HepG2 (cell line): ENCODE results near the gene ZFYVE26. TPM values are rescaled to one million over a fixed set of nuclear protein-coding genes. Genes with fewer than 3 reads are reported as not detected.

Source experiments
- ATF6 ChIP-seq: sonication (generic); formaldehyde crosslinking; conservative IDR thresholded peaks from 2 replicates; pipeline ENCODE4 v1.4.0; 2020; ENCODE audit warnings: missing genetic modification reagents
- CEBPG ChIP-seq: IDR thresholded peaks from 2 replicates; pipeline ENCODE4 v1.6.1; 2016
- GABPB1 ChIP-seq: IDR thresholded peaks from 2 replicates; pipeline ENCODE4 v1.6.1; 2016; ENCODE audit warnings: mild to moderate bottlenecking, missing genetic modification reagents, moderate library complexity, missing compliant biosample characterization
- KDM1A ChIP-seq: IDR thresholded peaks from 2 replicates; pipeline ENCODE4 v1.6.1; 2016; ENCODE audit warnings: missing compliant biosample characterization
- MAFG ChIP-seq: sonication (generic); formaldehyde crosslinking; IDR thresholded peaks from 2 replicates; pipeline ENCODE4 v1.5.1; 2020; ENCODE audit warnings: mild to moderate bottlenecking, missing genetic modification reagents
- MEIS1 ChIP-seq: sonication (generic); formaldehyde crosslinking; IDR thresholded peaks from 2 replicates; pipeline ENCODE4 v1.9.0; 2021; ENCODE audit warnings: mild to moderate bottlenecking, missing genetic modification reagents, moderate library complexity, borderline replicate concordance
- PITX1 ChIP-seq: sonication (generic); formaldehyde crosslinking; IDR thresholded peaks from 2 replicates; pipeline ENCODE4 v1.5.1; 2020; ENCODE audit warnings: mild to moderate bottlenecking, missing genetic modification reagents
- RBM22 ChIP-seq: fragments of 200-400 bp; formaldehyde crosslinking; optimal IDR thresholded peaks from 2 replicates; pipeline ENCODE3; 2017; ENCODE audit warnings: mild to moderate bottlenecking, low read length, moderate library complexity
- SETDB1 ChIP-seq: sonication (generic); formaldehyde crosslinking; IDR thresholded peaks from 2 replicates; pipeline ENCODE4 v1.5.1; 2020; ENCODE audit warnings: missing genetic modification reagents, mild to moderate bottlenecking, borderline replicate concordance
- SMARCE1 ChIP-seq: fragments of 450-650 bp; IDR thresholded peaks from 2 replicates; pipeline ENCODE4 v1.6.1; 2017; ENCODE audit warnings: borderline replicate concordance
- SNAPC5 ChIP-seq: sonication (generic); formaldehyde crosslinking; IDR thresholded peaks from 2 replicates; pipeline ENCODE4 v1.8.1; 2023; ENCODE audit warnings: mild to moderate bottlenecking, missing genetic modification reagents, borderline replicate concordance
- SRSF1 ChIP-seq: fragments of 200-400 bp; formaldehyde crosslinking; optimal IDR thresholded peaks from 2 replicates; pipeline ENCODE3; 2017; ENCODE audit warnings: mild to moderate bottlenecking, low read depth, low read length, moderate library complexity
- U2AF1 ChIP-seq: fragments of 200-400 bp; formaldehyde crosslinking; optimal IDR thresholded peaks from 2 replicates; pipeline ENCODE3; 2017; ENCODE audit warnings: mild to moderate bottlenecking, low read depth, low read length
- YEATS4 ChIP-seq: sonication (generic); formaldehyde crosslinking; IDR thresholded peaks from 2 replicates; pipeline ENCODE4 v1.4.0; 2020; ENCODE audit warnings: missing genetic modification reagents, borderline replicate concordance
- ZMAT3 ChIP-seq: sonication (generic); formaldehyde crosslinking; conservative IDR thresholded peaks from 2 replicates; pipeline ENCODE4 v1.7.0; 2021; ENCODE audit warnings: missing genetic modification reagents
- ZNF350 ChIP-seq: sonication (generic); formaldehyde crosslinking; IDR thresholded peaks from 2 replicates; pipeline ENCODE4 v1.4.0; 2020; ENCODE audit warnings: mild to moderate bottlenecking, low read depth, missing genetic modification reagents, borderline replicate concordance
- ZNF362 ChIP-seq: sonication (generic); formaldehyde crosslinking; IDR thresholded peaks from 2 replicates; pipeline ENCODE4 v1.4.0; 2020; ENCODE audit warnings: missing genetic modification reagents, mild to moderate bottlenecking, borderline replicate concordance
- ZNF512B ChIP-seq: sonication (generic); formaldehyde crosslinking; IDR thresholded peaks from 2 replicates; pipeline ENCODE4 v1.5.1; 2020; ENCODE audit warnings: missing genetic modification reagents, mild to moderate bottlenecking, borderline replicate concordance
- ZNF576 ChIP-seq: sonication (generic); formaldehyde crosslinking; IDR thresholded peaks from 2 replicates; pipeline ENCODE4 v1.4.0; 2020; ENCODE audit warnings: mild to moderate bottlenecking, missing genetic modification reagents
- ZNF580 ChIP-seq: IDR thresholded peaks from 2 replicates; pipeline ENCODE4 v1.6.1; 2016; ENCODE audit warnings: low read depth, borderline replicate concordance
- ZNF607 ChIP-seq: sonication (generic); formaldehyde crosslinking; IDR thresholded peaks from 2 replicates; pipeline ENCODE4 v1.5.1; 2020; ENCODE audit warnings: missing genetic modification reagents, mild to moderate bottlenecking, borderline replicate concordance
- ZNF83 ChIP-seq: sonication (generic); formaldehyde crosslinking; IDR thresholded peaks from 2 replicates; pipeline ENCODE4 v1.4.0; 2020; ENCODE audit warnings: missing genetic modification reagents, mild to moderate bottlenecking, borderline replicate concordance
- ZSCAN9 ChIP-seq: IDR thresholded peaks from 2 replicates; pipeline ENCODE4 v1.6.1; 2016; ENCODE audit warnings: borderline replicate concordance
- polyA plus RNA-seq, 8 experiments: library from polyadenylated mRNA; depleted of rRNA in 3 of 8; stranded (reverse) in 7 of 8; unstranded in 1 of 8; fragments of >200 nt; fragmentation: Illumina TruSeq in 4 of 8; extraction: Trizol in 4 of 8; gene quantifications; 2 replicates each; pipeline versions ENCODE4 v1.2.1 to v1.2.3, GENCODE V29; 2011 to 2016; ENCODE audit warnings: low read depth in 4 of 8, missing spikeins in 1 of 8, mixed read lengths in 1 of 8; ENCODE audit not compliant: insufficient read depth in 1 of 8
- total RNA-seq, 5 experiments: library from RNA; depleted of rRNA; stranded (reverse); fragments of >200 nt; fragmentation: Illumina TruSeq; extraction: Trizol; gene quantifications; 2 replicates each; pipeline ENCODE4 v1.2.3, GENCODE V29; 2016; ENCODE audit warnings: low read depth in 1 of 5

The ZFYVE26 gene
- total and polyA plus RNA-seq, 2 of the 13 experiments (the other 11 are each of a cell fraction or from before 2014, with no cell fraction given) = 13.6 to 16.4 TPM

GRCh38 chr14:67738740-67739504 is 77.5 kb downstream of the ZFYVE26 start (continued):
- TF ChIP-seq SMARCE1 (no peak), SRSF1 (no peak), PITX1 (CRISPR knock-in tag) (no peak), ZNF350 (CRISPR knock-in tag) (peak; percentile 39; the same call in 1 of the 2 replicates), ZMAT3 (CRISPR knock-in tag) (no peak), SNAPC5 (CRISPR knock-in tag) (no peak), ZNF362 (no peak; the same call in none of the 2 replicates), ZNF83 (CRISPR knock-in tag) (no peak), ATF6 (CRISPR knock-in tag) (no peak), U2AF1 (no peak), CEBPG (no peak), KDM1A (CRISPR knock-in tag) (no peak), MEIS1 (CRISPR knock-in tag) (no peak), YEATS4 (CRISPR knock-in tag) (peak; percentile 44; the same call in 1 of the 2 replicates), ZNF576 (no peak), ZSCAN9 (CRISPR knock-in tag) (no peak), GABPB1 (CRISPR knock-in tag) (no peak), MAFG (CRISPR knock-in tag) (no peak), ZNF607 (CRISPR knock-in tag) (peak; percentile 31; the same call in 1 of the 2 replicates), ZNF580 (CRISPR knock-in tag) (no peak; the same call in 1 of the 2 replicates), RBM22 (no peak), ZNF512B (CRISPR knock-in tag) (no peak), SETDB1 (CRISPR knock-in tag) (no peak)
